22Rv1 (cell line): ENCODE measurements around the gene SIAE.

Experiments
- CTCF ChIP-seq: fragments of 450-650 bp; IDR thresholded peaks from 2 replicates; pipeline ENCODE4 v1.5.1; 2017; ENCODE audit warnings: mild to moderate bottlenecking
- ZFX ChIP-seq: fragments of 450-650 bp; IDR thresholded peaks from 2 replicates; pipeline ENCODE4 v1.6.1; 2017; ENCODE audit warnings: antibody characterized with exemption, borderline replicate concordance

- TF ChIP-seq CTCF (no peak), ZFX (no peak)
These were observed 45.3 kb upstream of the SIAE start for GRCh38 chr11:124718801-124719200.
